HCT116 (cell line): ENCODE measurements around the gene SH3BP5L. TPM values are rescaled to one million over a fixed set of nuclear protein-coding genes. Genes with fewer than 3 reads are reported as not detected.

Source experiments
- ATAC-seq: fragments of 200-7000 bp; cut with Tn5 transposase; 2 replicates; pipeline ENCODE4 v1.9.1; 2020; ENCODE audit warnings: mild to moderate bottlenecking, moderate library complexity
- BruUV-seq: library from RNA; stranded (reverse); fragments of 400-500 nt; replicated peaks from 2 replicates; lab custom pipeline; 2021; lab: Mats Ljungman, UMichigan
- CTCF ChIA-PET: fragments of 300-600 bp; sonication (Branson Sonifier 250); formaldehyde crosslinking; loops from one replicate; lab custom pipeline; 2021; ENCODE audit warnings: antibody characterized with exemption; lab: Charles Lee
- POLR2A ChIA-PET: fragments of 300-600, 350-600 bp; sonication (Branson Sonifier 250); formaldehyde crosslinking; loops from one replicate; lab custom pipeline; 2021; ENCODE audit warnings: antibody characterized with exemption; lab: Charles Lee
- RAD21 ChIA-PET, 2 experiments: fragments of 300-600 bp; sonication (Branson Sonifier 250); formaldehyde crosslinking; loops; one replicate each; lab custom pipeline; 2023; ENCODE audit warnings: low total read pairs in 2 of 2; ENCODE audit not compliant: uncharacterized antibody in 2 of 2, unreplicated experiment in 2 of 2, low non-redundant PET in 1 of 2; lab: Charles Lee
- DNase-seq: peaks from one replicate; pipeline ENCODE4 v3.0.0-alpha.2; 2010; ENCODE audit warnings: low read depth, low spot score
- H2AFZ ChIP-seq: fragments of 200-600 bp; shearing (Covaris generic), sonication (generic); 2 replicates; pipeline ENCODE4 v1.6.1; 2017; ENCODE audit warnings: low read depth, mixed run types, mixed read lengths, antibody characterized with exemption, low read length; ENCODE audit not compliant: poor library complexity, severe bottlenecking
- H3K27ac ChIP-seq: 2 replicates; pipeline ENCODE4 v1.5.1; 2012; ENCODE audit warnings: low read depth, low read length
- H3K27me3 ChIP-seq: fragments of 200-600 bp; sonication (generic); 2 replicates; pipeline ENCODE4 v1.6.1; 2016; ENCODE audit warnings: mixed run types, low read length, mixed read lengths; ENCODE audit not compliant: insufficient read depth
- H3K36me3 ChIP-seq, 2 experiments: fragments of 200-500 bp in 1 of 2; fragments of 200-600 bp in 1 of 2; sonication (Bioruptor generic) in 1 of 2; sonication (generic) in 1 of 2; 2 replicates each; pipeline versions ENCODE4 v1.5.1 to v1.6.1; 2014 to 2016; ENCODE audit warnings: low read length in 2 of 2, inconsistent platforms in 1 of 2, mixed read lengths in 1 of 2, mixed run types in 1 of 2; ENCODE audit not compliant: insufficient read depth in 2 of 2, control insufficient read depth in 1 of 2
- H3K4me1 ChIP-seq, 2 experiments: fragments of 200-600 bp in 1 of 2; sonication (generic) in 1 of 2; 2 replicates each; pipeline versions ENCODE4 v1.5.1 to v1.6.1; 2012 to 2017; ENCODE audit warnings: low read length in 2 of 2, inconsistent platforms in 1 of 2, mild to moderate bottlenecking in 1 of 2, mixed read lengths in 1 of 2, mixed run types in 1 of 2, moderate library complexity in 1 of 2; ENCODE audit not compliant: insufficient read depth in 2 of 2, control insufficient read depth in 1 of 2
- H3K4me2 ChIP-seq: fragments of 200-600 bp; sonication (generic); 2 replicates; pipeline ENCODE4 v1.6.1; 2017; ENCODE audit warnings: mixed run types, low read length, mixed read lengths
- H3K4me3 ChIP-seq, 2 experiments: fragments of 200-600 bp in 1 of 2; sonication (generic) in 1 of 2; replicated peaks in 1 of 2; 2 replicates each; pipeline ENCODE4 v1.5.1; 2011 to 2016; ENCODE audit warnings: low read length in 2 of 2, control low read depth in 1 of 2, low read depth in 1 of 2, mild to moderate bottlenecking in 1 of 2, mixed read lengths in 1 of 2, mixed run types in 1 of 2
- H3K79me2 ChIP-seq: fragments of 200-600 bp; sonication (generic); 2 replicates; pipeline ENCODE4 v1.6.1; 2017; ENCODE audit warnings: mild to moderate bottlenecking, mixed run types, low read length, moderate library complexity, mixed read lengths; ENCODE audit not compliant: insufficient read depth
- H3K9ac ChIP-seq: fragments of 200-600 bp; sonication (generic); 2 replicates; pipeline ENCODE4 v1.6.1; 2016; ENCODE audit warnings: low read length, mixed read lengths
- H3K9me2 ChIP-seq: fragments of 200-600 bp; sonication (generic), shearing (Covaris generic); 2 replicates; pipeline ENCODE4 v1.6.1; 2017; ENCODE audit warnings: mixed run types, mild to moderate bottlenecking, moderate library complexity; ENCODE audit not compliant: insufficient read depth
- H3K9me3 ChIP-seq, 2 experiments: fragments of 200-500 bp in 1 of 2; fragments of 200-600 bp in 1 of 2; sonication (Bioruptor generic) in 1 of 2; sonication (generic) in 1 of 2; 2 replicates each; pipeline ENCODE4 v1.6.1; 2014 to 2017; ENCODE audit warnings: low read length in 2 of 2, mixed read lengths in 2 of 2, inconsistent platforms in 1 of 2, low read depth in 1 of 2, mild to moderate bottlenecking in 1 of 2, mixed run types in 1 of 2, moderate library complexity in 1 of 2; ENCODE audit not compliant: control insufficient read depth in 1 of 2, insufficient read depth in 1 of 2
- H4K20me1 ChIP-seq: fragments of 200-600 bp; sonication (generic), shearing (Covaris generic); 2 replicates; pipeline ENCODE4 v1.6.1; 2017; ENCODE audit warnings: mixed run types, mild to moderate bottlenecking, moderate library complexity; ENCODE audit not compliant: insufficient read depth
- CBX3 ChIP-seq: IDR thresholded peaks from 2 replicates; pipeline ENCODE4 v1.6.1; 2012; ENCODE audit warnings: low read depth
- CTCF ChIP-seq, 3 experiments: fragments of 200-600 bp in 1 of 3; sonication (generic) in 1 of 3; IDR thresholded peaks in 2 of 3; conservative IDR thresholded peaks in 1 of 3; 2 replicates each; pipeline ENCODE4 v1.5.1; 2012 to 2017; ENCODE audit warnings: low read depth in 2 of 3, low read length in 2 of 3, antibody characterized with exemption in 1 of 3, borderline replicate concordance in 1 of 3, control low read depth in 1 of 3, mild to moderate bottlenecking in 1 of 3, mixed read lengths in 1 of 3, mixed run types in 1 of 3, moderate library complexity in 1 of 3; ENCODE audit not compliant: insufficient read depth in 1 of 3
- EGR1 ChIP-seq: IDR thresholded peaks from 2 replicates; pipeline ENCODE4 v1.6.1; 2012; ENCODE audit warnings: low read depth
- FOSL1 ChIP-seq: IDR thresholded peaks from 2 replicates; pipeline ENCODE4 v1.6.1; 2012; ENCODE audit warnings: low read depth
- JUND ChIP-seq: IDR thresholded peaks from 2 replicates; pipeline ENCODE4 v1.6.1; 2012
- REST ChIP-seq: IDR thresholded peaks from 2 replicates; pipeline ENCODE4 v1.6.1; 2012; ENCODE audit warnings: low read depth
- TCF7L2 ChIP-seq: IDR thresholded peaks from 2 replicates; pipeline ENCODE4 v1.7.0; 2011; ENCODE audit warnings: borderline replicate concordance, inconsistent platforms; ENCODE audit not compliant: insufficient read depth, insufficient read length; ENCODE audit errors: extremely low read depth
- ZFX ChIP-seq: fragments of 450-650 bp; IDR thresholded peaks from 2 replicates; pipeline ENCODE4 v1.6.1; 2017
- ZNF274 ChIP-seq: fragments of 200-500 bp; sonication (Bioruptor generic); IDR thresholded peaks from 2 replicates; pipeline ENCODE4 v1.6.1; 2014; ENCODE audit warnings: mild to moderate bottlenecking, low read depth, low read length, inconsistent platforms
- intact Hi-C: fragments of 100-400 bp; cut with micrococcal nuclease; formaldehyde crosslinking; loops from 2 replicates; pipeline ENCODE4 v1.10.0; 2022
- total RNA-seq: library from RNA; stranded (reverse); gene quantifications from one replicate; pipeline ENCODE4 v1.2.1, GENCODE V29; 2021; ENCODE audit not compliant: unreplicated experiment

SH3BP5L gene
- total RNA-seq, 1 experiment from 2014 or later: 22.3 TPM

GRCh38 chr1:248843687-248844086, 18.0 kb upstream of the SH3BP5L start:
- Histone ChIP-seq H3K9me3 (no peaks in the 10 kb centered on the region), H3K4me3 (no peak overlapping the region), H3K9me2 (no peaks in the 10 kb centered on the region), H3K36me3 (peaks cover 4 to 6% of the 10 kb centered on the region in 2 experiments; a peak in 1 of 4 replicates), H3K4me2 (no peak overlapping the region), H3K27me3 (no peaks in the 10 kb centered on the region), H3K9ac (no peak overlapping the region), H2AFZ (no peak overlapping the region), H3K79me2 (peaks cover 37% of the 10 kb centered on the region), H3K27ac (no peak overlapping the region), H4K20me1 (no peaks in the 10 kb centered on the region), H3K4me1 (peaks cover 0 to 9% of the 10 kb centered on the region in 2 experiments; a peak in 3 of 4 replicates)
- no peak for TF ChIP-seq REST
- TF ChIP-seq JUND: no peak
- intact Hi-C loops: no loop called here
- ChIA-PET CTCF (interaction anchor here (0.9 kb wide), 1 partner anchor 15 kb away, joined by 3 read pairs; the partner anchor contains the start of gene ZNF692), RAD21 (no interaction called here), POLR2A (no interaction called here)
- ATAC-seq (no peak), DNase-seq (no peak)
- no TSS peak for BruUV-seq

GRCh38 chr1:248842781-248843331, 17.1 kb upstream of the SH3BP5L start:
- Histone ChIP-seq H3K4me2 (no peak overlapping the region), H3K4me3 (no peak overlapping the region), H3K4me1 (peaks cover 0 to 9% of the 10 kb centered on the region in 2 experiments; a peak in 3 of 4 replicates), H3K27ac (no peak overlapping the region), H4K20me1 (no peaks in the 10 kb centered on the region), H3K27me3 (no peaks in the 10 kb centered on the region), H3K79me2 (peaks cover 37% of the 10 kb centered on the region), H3K9me2 (no peaks in the 10 kb centered on the region), H2AFZ (no peak overlapping the region), H3K9ac (no peak overlapping the region), H3K36me3 (peaks cover 4 to 6% of the 10 kb centered on the region in 2 experiments; a peak in 1 of 4 replicates), H3K9me3 (no peaks in the 10 kb centered on the region)
- RAD21 ChIA-PET: no interaction called here
- no TSS peak for BruUV-seq
- CTCF ChIA-PET: no interaction called here
- DNase-seq (no peak), ATAC-seq (no peak)
- intact Hi-C loops: no loop called here
- POLR2A ChIA-PET: no interaction called here
- no peak for TF ChIP-seq ZNF274
- TF ChIP-seq CTCF (IDR thresholded peaks at IDR 0.05 in 2 of 3, conservative IDR thresholded peaks at IDR 0.05 in 1 of 3; ENCODE audit: borderline replicate concordance in 1 of 3, insufficient read depth in 1 of 3, low read depth in 2 of 3, low read length in 2 of 3): no peak
- TF ChIP-seq CBX3: no peak
- no peak for TF ChIP-seq EGR1
- TF ChIP-seq ZFX: no peak
- no peak for TF ChIP-seq REST
- TF ChIP-seq FOSL1: no peak
- no peak for TF ChIP-seq TCF7L2
- TF ChIP-seq JUND: no peak
